ENCODE data around the gene LNPK.

GRCh38 chr2:175914846-175915245 is 87.2 kb downstream of the LNPK start:
- TF ChIP-seq, protein P1, sequence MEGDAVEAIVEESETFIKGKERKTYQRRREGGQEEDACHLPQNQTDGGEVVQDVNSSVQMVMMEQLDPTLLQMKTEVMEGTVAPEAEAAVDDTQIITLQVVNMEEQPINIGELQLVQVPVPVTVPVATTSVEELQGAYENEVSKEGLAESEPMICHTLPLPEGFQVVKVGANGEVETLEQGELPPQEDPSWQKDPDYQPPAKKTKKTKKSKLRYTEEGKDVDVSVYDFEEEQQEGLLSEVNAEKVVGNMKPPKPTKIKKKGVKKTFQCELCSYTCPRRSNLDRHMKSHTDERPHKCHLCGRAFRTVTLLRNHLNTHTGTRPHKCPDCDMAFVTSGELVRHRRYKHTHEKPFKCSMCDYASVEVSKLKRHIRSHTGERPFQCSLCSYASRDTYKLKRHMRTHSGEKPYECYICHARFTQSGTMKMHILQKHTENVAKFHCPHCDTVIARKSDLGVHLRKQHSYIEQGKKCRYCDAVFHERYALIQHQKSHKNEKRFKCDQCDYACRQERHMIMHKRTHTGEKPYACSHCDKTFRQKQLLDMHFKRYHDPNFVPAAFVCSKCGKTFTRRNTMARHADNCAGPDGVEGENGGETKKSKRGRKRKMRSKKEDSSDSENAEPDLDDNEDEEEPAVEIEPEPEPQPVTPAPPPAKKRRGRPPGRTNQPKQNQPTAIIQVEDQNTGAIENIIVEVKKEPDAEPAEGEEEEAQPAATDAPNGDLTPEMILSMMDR (IDR thresholded peaks at IDR 0.05) = no peak
- no peak for TF ChIP-seq POLR2A (IDR thresholded peaks at IDR 0.05)

All from ovary (tissue), 3 donors.